Lung microvascular endothelial cell (primary cell): Measurements from ENCODE around the gene KCND2. TPM values are rescaled to one million over a fixed set of nuclear protein-coding genes. Genes with fewer than 3 reads are reported as not detected.

Source experiments
- DNase-seq, 2 donors: peaks; one replicate each; pipeline versions ENCODE4 v3.0.0 to v3.0.0-alpha.2; 2010; ENCODE audit warnings: low read depth in 2 of 2
- total RNA-seq: library from RNA; depleted of rRNA; stranded (reverse); fragments of >200 nt; gene quantifications from 2 replicates; pipeline ENCODE4 v1.2.1, GENCODE V29; 2014

Gene KCND2
- total RNA-seq, 1 donor from 2014 or later: 0.20 TPM

DNA sequence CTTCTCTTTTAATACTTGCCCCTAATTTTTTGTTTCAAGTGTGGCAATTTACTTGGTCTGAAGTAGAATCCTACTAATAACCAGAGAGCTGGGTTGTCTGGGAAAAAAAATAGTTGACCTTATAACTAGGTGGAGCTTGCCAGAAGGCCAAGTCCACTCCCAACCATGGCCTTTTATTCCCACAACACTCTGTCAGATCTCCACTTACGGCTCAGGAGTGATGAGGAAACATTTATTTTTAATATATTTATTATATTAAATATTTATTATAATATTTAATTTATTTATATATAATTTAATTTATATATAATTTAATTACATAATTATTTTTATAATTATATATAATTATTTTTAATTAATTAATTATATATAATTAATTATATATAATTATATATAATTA lies 526.2 kb downstream of the KCND2 start:
- DNase-seq: no peak
